Cardiac muscle cell (in vitro differentiated cells and primary cell): ENCODE results near the gene PAEP. TPM values are rescaled to one million over a fixed set of nuclear protein-coding genes. Genes with fewer than 3 reads are reported as not detected.

ENCODE experiments used
- DNase-seq, 2 donors: peaks; one replicate each; pipeline versions ENCODE4 v3.0.0 to v3.0.0-alpha.2; 2010 to 2017; ENCODE audit warnings: low read depth in 1 of 2, low spot score in 1 of 2
- H3K27ac ChIP-seq: fragments of 200-600 bp; sonication (generic); 2 replicates; pipeline ENCODE4 v1.5.1; 2016
- H3K27me3 ChIP-seq: fragments of 200-600 bp; sonication (generic); 2 replicates; pipeline ENCODE4 v1.6.0; 2016; ENCODE audit warnings: control low read depth
- H3K36me3 ChIP-seq: fragments of 200-600 bp; sonication (generic); 2 replicates; pipeline ENCODE4 v1.5.1; 2016; ENCODE audit warnings: control low read depth
- H3K4me1 ChIP-seq: fragments of 200-600 bp; sonication (generic); 2 replicates; pipeline ENCODE4 v1.8.1; 2017; ENCODE audit warnings: low read depth, mild to moderate bottlenecking, mixed run types
- H3K4me3 ChIP-seq: fragments of 200-600 bp; sonication (generic); 2 replicates; pipeline ENCODE4 v1.5.1; 2016; ENCODE audit warnings: mild to moderate bottlenecking
- H3K9me3 ChIP-seq: fragments of 200-600 bp; sonication (generic); 2 replicates; pipeline ENCODE4 v1.5.1; 2017; ENCODE audit warnings: low read depth, mild to moderate bottlenecking, control low read depth
- CTCF ChIP-seq: IDR thresholded peaks from 2 replicates; pipeline ENCODE4 v1.5.1; 2012; ENCODE audit warnings: low read depth, mild to moderate bottlenecking, low read length
- polyA plus RNA-seq: library from polyadenylated mRNA; unstranded; fragments of >200 nt; fragmentation: Nextera tagmentation; extraction: Ambion mirVana; gene quantifications from 2 replicates; pipeline ENCODE4 v1.2.1, GENCODE V29; 2016
- total RNA-seq: library from RNA; depleted of rRNA; stranded (reverse); fragments of >200 nt; gene quantifications from 2 replicates; pipeline ENCODE4 v1.2.3, GENCODE V29; 2016

The PAEP gene
- total and polyA plus RNA-seq, 2 experiments from 2014 or later, result not detected

- no peaks in the 10 kb centered on the region for H3K9me3 ChIP-seq
- no peaks in the 10 kb centered on the region for H3K4me1 ChIP-seq
- H3K36me3 ChIP-seq, result no peaks in the 10 kb centered on the region
- no peak overlapping the region for H3K27ac ChIP-seq
- TF ChIP-seq CTCF, result no peak
- H3K4me3 ChIP-seq, result no peak overlapping the region
- DNase-seq, result no peak
- H3K27me3 ChIP-seq, result no peaks in the 10 kb centered on the region
These were observed 11.6 kb downstream of the PAEP start for GRCh38 chr9:135573124-135573523.

- Histone ChIP-seq H3K4me1 (no peaks in the 10 kb centered on the region), H3K27me3 (no peaks in the 10 kb centered on the region), H3K9me3 (no peaks in the 10 kb centered on the region), H3K36me3 (no peaks in the 10 kb centered on the region), H3K4me3 (no peak overlapping the region), H3K27ac (no peak overlapping the region)
- DNase-seq, result no peak
- no peak for TF ChIP-seq CTCF
These were observed 12.8 kb downstream of the PAEP start for GRCh38 chr9:135574331-135574730.

- no peak for TF ChIP-seq CTCF
- no peak for DNase-seq
These were observed 13.4 kb downstream of the PAEP start for GRCh38 chr9:135574943-135575342.

GRCh38 chr9:135575995-135576631, 14.6 kb downstream of the PAEP start:
- no peaks in the 10 kb centered on the region for H3K27me3 ChIP-seq
- H3K4me1 ChIP-seq, result no peaks in the 10 kb centered on the region
- no peak for DNase-seq
- no peak overlapping the region for H3K27ac ChIP-seq
- TF ChIP-seq CTCF, result no peak
- H3K36me3 ChIP-seq, result no peaks in the 10 kb centered on the region
- no peaks in the 10 kb centered on the region for H3K9me3 ChIP-seq
- no peak overlapping the region for H3K4me3 ChIP-seq

More at GRCh38 chr9:135574943-135575342, 13.4 kb downstream of the PAEP start:
- no peaks in the 10 kb centered on the region for H3K36me3 ChIP-seq
- no peaks in the 10 kb centered on the region for H3K27me3 ChIP-seq
- no peaks in the 10 kb centered on the region for H3K9me3 ChIP-seq
- no peaks in the 10 kb centered on the region for H3K4me1 ChIP-seq
- no peak overlapping the region for H3K4me3 ChIP-seq
- H3K27ac ChIP-seq, result no peak overlapping the region

- no peaks in the 10 kb centered on the region for H3K9me3 ChIP-seq
- no peaks in the 10 kb centered on the region for H3K36me3 ChIP-seq
- no peak overlapping the region for H3K4me3 ChIP-seq
- H3K27ac ChIP-seq, result no peak overlapping the region
- DNase-seq, result no peak
- H3K4me1 ChIP-seq, result no peaks in the 10 kb centered on the region
- no peaks in the 10 kb centered on the region for H3K27me3 ChIP-seq
- TF ChIP-seq CTCF, result no peak
These were observed 15.7 kb downstream of the PAEP start for GRCh38 chr9:135577256-135577655.

GRCh38 chr9:135579356-135579755, 17.8 kb downstream of the PAEP start:
- DNase-seq, result no peak
- H3K4me1 ChIP-seq, result no peaks in the 10 kb centered on the region
- H3K27me3 ChIP-seq, result no peaks in the 10 kb centered on the region
- no peak overlapping the region for H3K4me3 ChIP-seq
- no peak for TF ChIP-seq CTCF
- no peaks in the 10 kb centered on the region for H3K36me3 ChIP-seq
- H3K9me3 ChIP-seq, result no peaks in the 10 kb centered on the region
- no peak overlapping the region for H3K27ac ChIP-seq
